CD4-positive, CD25-positive, alpha-beta regulatory T cell (primary cell): ENCODE data around the gene SLC25A21. TPM values are rescaled to one million over a fixed set of nuclear protein-coding genes. Genes with fewer than 3 reads are reported as not detected.
"Not testable (repeated sequence)": the region's sequence is repeated elsewhere in the genome, so short reads cannot be mapped to it uniquely, and the experiment has no call there.

Experiments used
- ATAC-seq, 2 donors: fragments of 150-1000 bp; cut with Tn5 transposase; one replicate each; pipeline ENCODE4 v1.10.0; 2021; ENCODE audit warnings: low read depth in 2 of 2, moderate number of reproducible peaks in 2 of 2, moderate library complexity in 1 of 2
- DNase-seq, 3 donors: peaks; one replicate each; pipeline versions ENCODE4 v3.0.0 to v3.0.0-alpha.2; 2012 to 2022; ENCODE audit warnings: mixed read lengths in 1 of 3
- H3K27ac ChIP-seq: one replicate; pipeline ENCODE4 v1.7.0; 2013; ENCODE audit warnings: mild to moderate bottlenecking, low read length; ENCODE audit not compliant: insufficient read depth, poor library complexity, severe bottlenecking
- H3K27me3 ChIP-seq: one replicate; pipeline ENCODE4 v1.7.0; 2013; ENCODE audit warnings: low read length; ENCODE audit not compliant: control insufficient read depth, insufficient read depth
- H3K36me3 ChIP-seq: one replicate; pipeline ENCODE4 v1.7.0; 2013; ENCODE audit warnings: mild to moderate bottlenecking, low read length, moderate library complexity; ENCODE audit not compliant: control insufficient read depth, insufficient read depth
- H3K4me1 ChIP-seq: 2 replicates; pipeline ENCODE4 v1.7.0; 2013; ENCODE audit warnings: mild to moderate bottlenecking, low read length; ENCODE audit not compliant: insufficient read depth, control insufficient read depth, poor library complexity, severe bottlenecking
- H3K4me3 ChIP-seq: one replicate; pipeline ENCODE4 v1.7.0; 2013; ENCODE audit warnings: low read depth, mild to moderate bottlenecking, low read length, moderate library complexity
- H3K9me3 ChIP-seq, 2 experiments: 1 replicate in 1 of 2; 2 replicates in 1 of 2; pipeline ENCODE4 v1.7.0; 2013; ENCODE audit warnings: low read length in 2 of 2, mild to moderate bottlenecking in 1 of 2, moderate library complexity in 1 of 2; ENCODE audit not compliant: control insufficient read depth in 2 of 2
- H3K27ac Mint-ChIP-seq, 3 donors: one replicate each; pipeline ENCODE4 v1.8.0; 2020 to 2022; ENCODE audit warnings: mild to moderate bottlenecking in 3 of 3, mixed read lengths in 3 of 3, moderate library complexity in 2 of 3
- H3K27me3 Mint-ChIP-seq: one replicate; pipeline ENCODE4 v1.8.0; 2022; ENCODE audit warnings: mild to moderate bottlenecking, mixed read lengths
- H3K36me3 Mint-ChIP-seq: one replicate; pipeline ENCODE4 v1.8.0; 2020; ENCODE audit warnings: mixed read lengths
- H3K4me1 Mint-ChIP-seq, 4 donors: one replicate each; pipeline ENCODE4 v1.8.0; 2020 to 2022; ENCODE audit warnings: mixed read lengths in 4 of 4, mild to moderate bottlenecking in 1 of 4
- H3K4me3 Mint-ChIP-seq, 4 donors: one replicate each; pipeline ENCODE4 v1.8.0; 2020 to 2022; ENCODE audit warnings: mild to moderate bottlenecking in 4 of 4, mixed read lengths in 4 of 4, moderate library complexity in 3 of 4
- H3K9me3 Mint-ChIP-seq, 7 donors: one replicate each; pipeline ENCODE4 v1.8.0; 2020 to 2022; ENCODE audit warnings: mixed read lengths in 7 of 7, mild to moderate bottlenecking in 3 of 7, moderate library complexity in 2 of 7
- polyA plus RNA-seq, 4 donors: library from polyadenylated mRNA; unstranded; fragments of 300-500 nt; fragmentation: Illumina TruSeq; gene quantifications; one replicate each; pipeline ENCODE4 v1.2.3, GENCODE V29; 2021
- total RNA-seq: library from RNA; stranded (reverse); gene quantifications from one replicate; pipeline ENCODE4 v1.2.3, GENCODE V29; 2022

SLC25A21 gene
- total and polyA plus RNA-seq, 5 donors from 2014 or later = not detected

GRCh38 chr14:37081856-37082255, 90.5 kb downstream of the SLC25A21 start:
- ATAC-seq = no peak
- H3K4me1 Mint-ChIP-seq = no peaks in the 10 kb centered on the region
- Histone ChIP-seq H3K27ac (no peak overlapping the region), H3K9me3 (no peaks in the 10 kb centered on the region), H3K27me3 (no peaks in the 10 kb centered on the region), H3K36me3 (no peaks in the 10 kb centered on the region), H3K4me1 (no peaks in the 10 kb centered on the region), H3K4me3 (no peak overlapping the region)
- no peaks in the 10 kb centered on the region for H3K36me3 Mint-ChIP-seq
- H3K4me3 Mint-ChIP-seq = no peak overlapping the region
- no peaks in the 10 kb centered on the region for H3K27me3 Mint-ChIP-seq
- DNase-seq = no peak
- H3K9me3 Mint-ChIP-seq = peaks cover 1 to 7% (median 5%) of the 10 kb centered on the region in 7 donors
- H3K27ac Mint-ChIP-seq = no peak overlapping the region

- Mint-ChIP-seq H3K4me3 (no peak overlapping the region), H3K9me3 (peaks cover 1 to 7% (median 5%) of the 10 kb centered on the region in 7 donors), H3K36me3 (no peaks in the 10 kb centered on the region), H3K4me1 (no peaks in the 10 kb centered on the region), H3K27me3 (no peaks in the 10 kb centered on the region), H3K27ac (no peak overlapping the region)
- ATAC-seq = no peak
- H3K4me1 ChIP-seq = no peaks in the 10 kb centered on the region
- H3K36me3 ChIP-seq = no peaks in the 10 kb centered on the region
- no peak overlapping the region for H3K4me3 ChIP-seq
- H3K27ac ChIP-seq = no peak overlapping the region
- no peaks in the 10 kb centered on the region for H3K9me3 ChIP-seq
- no peaks in the 10 kb centered on the region for H3K27me3 ChIP-seq
- DNase-seq = no peak
Observed at GRCh38 chr14:37081218-37081617, 91.2 kb downstream of the SLC25A21 start.

GRCh38 chr14:37078131-37078530, 94.3 kb downstream of the SLC25A21 start:
- no peak for DNase-seq
- H3K4me1 ChIP-seq = no peaks in the 10 kb centered on the region

GRCh38 chr14:37074320-37074719, 98.1 kb downstream of the SLC25A21 start:
- not testable (repeated sequence) for H3K9me3 ChIP-seq, H3K4me1 Mint-ChIP-seq, H3K27me3 ChIP-seq

More at GRCh38 chr14:37078131-37078530, 94.3 kb downstream of the SLC25A21 start:
- H3K4me1 Mint-ChIP-seq = no peaks in the 10 kb centered on the region
- H3K27ac Mint-ChIP-seq = no peak overlapping the region
- no peak for ATAC-seq
- Histone ChIP-seq H3K27ac (no peak overlapping the region), H3K9me3 (no peaks in the 10 kb centered on the region), H3K27me3 (no peaks in the 10 kb centered on the region), H3K36me3 (no peaks in the 10 kb centered on the region), H3K4me3 (no peak overlapping the region)
- no peak overlapping the region for H3K4me3 Mint-ChIP-seq
- H3K36me3 Mint-ChIP-seq = no peaks in the 10 kb centered on the region
- H3K27me3 Mint-ChIP-seq = no peaks in the 10 kb centered on the region
- H3K9me3 Mint-ChIP-seq = peaks cover 0 to 10% (median 5%) of the 10 kb centered on the region in 7 donors

GRCh38 chr14:37063467-37064240, 108.8 kb downstream of the SLC25A21 start:
- H3K9me3 ChIP-seq = no peaks in the 10 kb centered on the region
- Mint-ChIP-seq H3K9me3 (peaks cover 0 to 11% (median 1%) of the 10 kb centered on the region in 7 donors), H3K4me3 (no peak overlapping the region), H3K27me3 (no peaks in the 10 kb centered on the region), H3K36me3 (no peaks in the 10 kb centered on the region), H3K4me1 (no peaks in the 10 kb centered on the region), H3K27ac (no peak overlapping the region)
- no peak overlapping the region for H3K27ac ChIP-seq
- H3K4me3 ChIP-seq = no peak overlapping the region
- H3K4me1 ChIP-seq = no peaks in the 10 kb centered on the region
- ATAC-seq (no peak), DNase-seq (no peak)
- no peaks in the 10 kb centered on the region for H3K36me3 ChIP-seq
- no peaks in the 10 kb centered on the region for H3K27me3 ChIP-seq

More at GRCh38 chr14:37074320-37074719, 98.1 kb downstream of the SLC25A21 start:
- DNase-seq, H3K4me3 Mint-ChIP-seq, H3K4me3 ChIP-seq, H3K27ac Mint-ChIP-seq, H3K36me3 Mint-ChIP-seq, H3K36me3 ChIP-seq, ATAC-seq, H3K9me3 Mint-ChIP-seq, H3K27me3 Mint-ChIP-seq, H3K27ac ChIP-seq, H3K4me1 ChIP-seq: not testable (repeated sequence)

GRCh38 chr14:37062191-37062803, 110.1 kb downstream of the SLC25A21 start:
- Mint-ChIP-seq H3K9me3 (peaks cover 0 to 9% (median 1%) of the 10 kb centered on the region in 7 donors), H3K36me3 (no peaks in the 10 kb centered on the region), H3K27ac (no peak overlapping the region), H3K4me3 (no peak overlapping the region), H3K4me1 (no peaks in the 10 kb centered on the region), H3K27me3 (no peaks in the 10 kb centered on the region)
- H3K4me3 ChIP-seq = no peak overlapping the region
- H3K9me3 ChIP-seq = no peaks in the 10 kb centered on the region
- H3K4me1 ChIP-seq = no peaks in the 10 kb centered on the region
- no peak for DNase-seq
- no peak for ATAC-seq
- H3K27ac ChIP-seq = no peak overlapping the region
- H3K27me3 ChIP-seq = no peaks in the 10 kb centered on the region
- no peaks in the 10 kb centered on the region for H3K36me3 ChIP-seq

GRCh38 chr14:37061697-37062096, 110.7 kb downstream of the SLC25A21 start:
- Mint-ChIP-seq H3K36me3 (no peaks in the 10 kb centered on the region), H3K27ac (no peak overlapping the region), H3K27me3 (no peaks in the 10 kb centered on the region), H3K4me1 (no peaks in the 10 kb centered on the region), H3K4me3 (no peak overlapping the region), H3K9me3 (peaks cover 0 to 10% (median under 1%) of the 10 kb centered on the region in 7 donors)
- DNase-seq (no peak), ATAC-seq (no peak)
- H3K27me3 ChIP-seq = no peaks in the 10 kb centered on the region
- H3K36me3 ChIP-seq = no peaks in the 10 kb centered on the region
- H3K27ac ChIP-seq = no peak overlapping the region
- no peaks in the 10 kb centered on the region for H3K9me3 ChIP-seq
- H3K4me3 ChIP-seq = no peak overlapping the region
- H3K4me1 ChIP-seq = no peaks in the 10 kb centered on the region
